GM12872 (cell line): ENCODE results near the gene DDX42.

Experiments
- TF ChIP-seq, protein P1 (sequence below): IDR thresholded peaks from 3 replicates; pipeline ENCODE4 v1.5.1; 2011; ENCODE audit warnings: low read depth, mild to moderate bottlenecking, low read length, moderate library complexity; ENCODE audit not compliant: insufficient read depth

The DDX42 gene, protein sequence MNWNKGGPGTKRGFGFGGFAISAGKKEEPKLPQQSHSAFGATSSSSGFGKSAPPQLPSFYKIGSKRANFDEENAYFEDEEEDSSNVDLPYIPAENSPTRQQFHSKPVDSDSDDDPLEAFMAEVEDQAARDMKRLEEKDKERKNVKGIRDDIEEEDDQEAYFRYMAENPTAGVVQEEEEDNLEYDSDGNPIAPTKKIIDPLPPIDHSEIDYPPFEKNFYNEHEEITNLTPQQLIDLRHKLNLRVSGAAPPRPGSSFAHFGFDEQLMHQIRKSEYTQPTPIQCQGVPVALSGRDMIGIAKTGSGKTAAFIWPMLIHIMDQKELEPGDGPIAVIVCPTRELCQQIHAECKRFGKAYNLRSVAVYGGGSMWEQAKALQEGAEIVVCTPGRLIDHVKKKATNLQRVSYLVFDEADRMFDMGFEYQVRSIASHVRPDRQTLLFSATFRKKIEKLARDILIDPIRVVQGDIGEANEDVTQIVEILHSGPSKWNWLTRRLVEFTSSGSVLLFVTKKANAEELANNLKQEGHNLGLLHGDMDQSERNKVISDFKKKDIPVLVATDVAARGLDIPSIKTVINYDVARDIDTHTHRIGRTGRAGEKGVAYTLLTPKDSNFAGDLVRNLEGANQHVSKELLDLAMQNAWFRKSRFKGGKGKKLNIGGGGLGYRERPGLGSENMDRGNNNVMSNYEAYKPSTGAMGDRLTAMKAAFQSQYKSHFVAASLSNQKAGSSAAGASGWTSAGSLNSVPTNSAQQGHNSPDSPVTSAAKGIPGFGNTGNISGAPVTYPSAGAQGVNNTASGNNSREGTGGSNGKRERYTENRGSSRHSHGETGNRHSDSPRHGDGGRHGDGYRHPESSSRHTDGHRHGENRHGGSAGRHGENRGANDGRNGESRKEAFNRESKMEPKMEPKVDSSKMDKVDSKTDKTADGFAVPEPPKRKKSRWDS

DNA sequence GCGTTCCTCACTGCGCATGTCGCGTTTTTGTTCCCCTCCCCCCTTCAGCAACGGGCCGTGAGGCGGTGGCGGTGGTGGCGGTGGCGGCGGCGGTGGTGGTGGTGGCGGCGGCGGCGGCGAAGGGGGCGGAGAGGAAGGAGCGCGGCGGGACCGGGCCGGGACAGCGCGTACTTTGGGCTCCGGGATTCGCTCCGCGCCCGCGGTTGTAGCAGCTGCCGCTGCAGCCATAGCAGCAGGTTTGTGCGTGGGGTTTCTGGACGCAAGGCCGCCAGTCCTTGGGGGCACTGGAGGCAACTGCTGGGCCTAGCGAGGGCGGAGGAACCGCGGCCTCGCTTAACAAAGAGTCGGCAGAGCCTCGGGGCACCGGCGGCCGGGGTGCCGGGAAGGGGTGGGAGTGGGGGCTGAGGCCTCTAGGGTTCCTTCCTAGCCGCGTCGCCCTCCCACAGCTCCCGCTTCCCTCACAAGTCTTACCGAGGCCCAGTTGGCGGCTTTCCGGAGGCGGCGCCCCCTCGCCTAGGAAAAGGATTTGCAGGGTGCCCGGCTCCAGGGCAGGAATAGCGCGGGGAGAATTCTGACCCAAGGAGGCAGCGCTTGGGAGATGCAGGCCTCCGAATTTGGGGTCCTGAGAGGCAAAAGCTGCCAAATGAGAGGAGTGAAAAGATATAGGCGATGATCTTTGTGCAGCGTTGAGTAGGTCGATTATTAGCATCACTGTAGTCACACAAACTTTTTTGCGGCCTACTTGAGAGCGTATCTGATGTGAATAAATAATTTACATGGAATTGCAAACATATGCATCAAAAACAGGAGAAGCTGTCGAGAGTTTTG is at the start of gene DDX42:
Gene DDX42, plus strand, starts transcription at position 30 of the 828 bp plus-strand sequence. CDS start 12,880 bp downstream, outside the sequence.
- TF ChIP-seq, protein P1, sequence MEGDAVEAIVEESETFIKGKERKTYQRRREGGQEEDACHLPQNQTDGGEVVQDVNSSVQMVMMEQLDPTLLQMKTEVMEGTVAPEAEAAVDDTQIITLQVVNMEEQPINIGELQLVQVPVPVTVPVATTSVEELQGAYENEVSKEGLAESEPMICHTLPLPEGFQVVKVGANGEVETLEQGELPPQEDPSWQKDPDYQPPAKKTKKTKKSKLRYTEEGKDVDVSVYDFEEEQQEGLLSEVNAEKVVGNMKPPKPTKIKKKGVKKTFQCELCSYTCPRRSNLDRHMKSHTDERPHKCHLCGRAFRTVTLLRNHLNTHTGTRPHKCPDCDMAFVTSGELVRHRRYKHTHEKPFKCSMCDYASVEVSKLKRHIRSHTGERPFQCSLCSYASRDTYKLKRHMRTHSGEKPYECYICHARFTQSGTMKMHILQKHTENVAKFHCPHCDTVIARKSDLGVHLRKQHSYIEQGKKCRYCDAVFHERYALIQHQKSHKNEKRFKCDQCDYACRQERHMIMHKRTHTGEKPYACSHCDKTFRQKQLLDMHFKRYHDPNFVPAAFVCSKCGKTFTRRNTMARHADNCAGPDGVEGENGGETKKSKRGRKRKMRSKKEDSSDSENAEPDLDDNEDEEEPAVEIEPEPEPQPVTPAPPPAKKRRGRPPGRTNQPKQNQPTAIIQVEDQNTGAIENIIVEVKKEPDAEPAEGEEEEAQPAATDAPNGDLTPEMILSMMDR: no peak

DNA sequence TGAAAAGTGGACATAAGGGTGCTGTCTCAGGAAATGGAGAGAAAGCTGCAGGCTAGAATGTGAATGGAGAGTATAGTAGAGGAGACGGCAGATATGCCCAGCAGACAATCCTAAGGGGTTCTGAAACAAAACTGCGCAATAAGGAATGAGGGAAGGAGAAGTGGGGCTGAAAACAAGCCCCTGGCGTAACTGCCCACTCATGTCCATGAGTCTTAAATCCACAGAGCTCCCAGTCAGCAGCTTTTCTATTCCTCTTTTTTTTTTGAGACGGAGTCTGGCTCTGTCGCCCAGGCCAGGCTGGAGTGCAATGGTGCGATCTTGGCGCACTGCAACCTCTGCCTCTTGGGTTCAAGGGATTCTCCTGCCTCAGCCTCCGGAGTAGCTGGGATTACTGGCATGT is 38.3 kb upstream of the DDX42 start:
- TF ChIP-seq, protein P1: no peak

DNA sequence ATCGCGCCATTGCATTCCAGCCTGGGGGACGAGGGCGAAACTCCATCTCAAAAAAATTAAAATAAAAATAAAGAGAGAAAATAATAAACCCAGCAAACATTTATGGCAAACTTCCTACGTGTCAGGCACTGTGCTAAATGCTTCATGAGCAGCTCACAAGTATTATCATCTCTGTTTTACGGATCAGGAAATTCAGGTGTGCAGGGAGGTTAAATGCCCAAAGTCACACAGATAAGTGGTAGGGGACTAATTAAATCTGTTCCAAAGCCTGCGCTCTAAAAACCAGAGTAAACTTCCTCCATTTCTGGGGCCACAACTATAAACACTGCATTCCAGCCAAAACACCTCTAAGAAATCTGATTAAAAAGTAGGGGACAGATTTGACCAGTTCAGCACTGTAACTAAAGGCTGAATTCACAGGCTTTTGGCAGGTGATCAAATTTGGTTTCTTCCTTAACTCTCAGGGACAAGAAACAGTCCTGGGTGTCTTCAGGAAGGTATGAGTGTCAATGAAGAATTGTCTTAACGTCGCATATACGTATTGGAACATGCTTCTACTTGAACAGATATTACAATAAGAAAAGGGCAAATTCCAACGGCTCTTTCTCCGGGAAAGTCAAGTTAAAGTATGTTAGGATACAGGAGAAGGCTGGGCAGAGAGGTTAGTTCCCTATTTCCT is 33.4 kb upstream of the DDX42 start:
- TF ChIP-seq, protein P1: no peak

DNA sequence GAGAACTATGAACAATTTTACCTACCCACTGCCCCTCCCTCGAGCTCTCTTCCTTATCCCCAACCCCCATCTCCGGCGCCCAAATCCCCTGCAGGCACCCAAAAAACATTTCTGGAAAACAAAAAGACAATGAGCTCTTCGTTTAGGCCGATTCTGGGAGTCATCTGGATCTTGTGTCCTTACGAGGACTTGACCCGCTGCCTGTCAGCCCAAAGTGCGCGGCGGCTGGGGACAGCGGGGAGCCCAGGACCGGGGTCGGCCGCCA is 32.9 kb upstream of the DDX42 start:
- TF ChIP-seq, protein P1: no peak

DNA sequence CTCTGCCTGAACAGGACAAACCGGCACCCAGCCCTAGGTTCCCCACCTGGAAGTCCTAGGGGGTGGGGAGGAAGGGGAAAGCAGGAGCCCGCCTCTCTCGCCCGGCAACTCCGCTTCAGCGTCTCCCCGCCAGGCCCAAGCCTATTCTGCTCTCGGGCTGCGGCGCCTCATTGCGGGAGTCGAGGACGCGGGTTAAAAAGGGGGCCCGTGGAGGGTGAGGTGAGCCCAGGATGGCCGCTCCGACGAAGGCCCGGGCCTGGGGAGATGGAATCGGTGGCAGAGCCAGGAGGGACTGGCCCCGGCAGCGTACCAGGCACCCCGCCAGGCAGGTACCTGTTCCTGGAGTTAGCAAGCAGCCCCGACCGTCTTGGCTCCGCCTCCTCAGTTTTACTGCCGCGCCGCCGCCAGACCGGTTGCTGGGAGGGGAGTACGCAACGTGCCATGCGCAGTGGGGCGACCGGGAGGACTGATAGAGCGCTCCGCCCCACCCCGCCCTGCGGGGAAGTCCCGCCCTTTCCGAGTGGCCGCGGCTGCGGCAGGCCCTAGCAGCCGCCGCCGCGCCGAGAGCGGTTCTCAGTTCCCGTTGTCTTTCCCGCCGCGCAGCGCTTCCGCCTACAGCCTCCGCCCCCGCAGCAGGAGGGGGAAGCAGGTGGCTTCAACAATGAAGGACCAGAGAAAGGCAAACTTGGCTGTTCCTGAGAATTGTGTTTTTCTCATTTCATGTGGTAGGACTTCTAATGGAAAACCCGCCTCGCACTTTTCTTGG is 32.4 kb upstream of the DDX42 start, which contains the start of gene STRADA:
Gene STRADA, minus strand, starts transcription at position 392 of the 766 bp plus-strand sequence. CDS start 13,430 bp downstream, outside the sequence.
- TF ChIP-seq, protein P1: no peak

DNA sequence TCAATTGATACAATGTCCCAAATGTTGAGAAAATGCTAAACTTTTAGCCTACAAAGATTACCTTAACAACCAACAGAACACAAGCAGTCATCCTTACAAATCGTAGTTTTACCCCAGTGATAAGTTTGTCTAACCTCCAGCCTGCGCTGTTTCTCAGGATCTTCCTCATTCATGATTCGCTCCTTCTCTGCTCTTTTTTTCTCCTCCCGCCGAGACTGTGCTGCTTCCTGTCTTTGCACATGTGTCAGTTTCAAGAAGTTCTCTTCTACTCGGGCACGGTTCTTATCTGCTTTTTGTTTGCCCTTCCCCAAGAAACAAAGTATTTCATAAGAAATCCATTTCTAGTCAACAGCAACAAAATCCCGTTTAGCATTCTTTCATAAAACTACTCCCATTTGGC is 22.2 kb upstream of the DDX42 start:
- TF ChIP-seq, protein P1: no peak
